NCI-H2196 (cell line): ENCODE measurements around the gene NKAIN2.
"Not testable (repeated sequence)": the region's sequence is repeated elsewhere in the genome, so short reads cannot be mapped to it uniquely, and the experiment has no call there.

ENCODE experiments used
- DNase-seq: peaks from one replicate; lab custom pipeline; 2025; ENCODE audit not compliant: unreplicated experiment; lab: John Stamatoyannopoulos, UW

NKAIN2 gene

DNA sequence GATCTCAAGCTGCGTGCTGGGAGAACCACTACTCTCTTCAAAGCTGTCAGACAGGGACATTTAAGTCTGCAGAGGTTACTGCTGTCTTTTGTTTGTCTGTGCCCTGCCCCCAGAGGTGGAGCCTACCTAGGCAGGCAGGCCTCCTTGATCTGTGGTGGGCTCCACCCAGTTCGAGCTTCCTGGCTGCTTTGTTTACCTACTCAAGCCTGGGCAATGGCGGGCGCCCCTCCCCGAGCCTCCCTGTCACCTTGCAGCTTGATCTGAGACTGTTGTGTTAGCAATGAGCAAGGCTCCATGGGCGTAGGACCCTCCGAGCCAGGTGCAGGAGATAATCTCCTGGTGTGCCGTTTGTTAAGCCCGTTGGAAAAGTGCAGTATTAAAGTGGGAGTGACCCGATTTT lies 609.0 kb downstream of the NKAIN2 start:
- not testable (repeated sequence) for DNase-seq

- no peak for DNase-seq
Observed at GRCh38 chr6:124420116-124420840, 616.6 kb downstream of the NKAIN2 start.

DNA sequence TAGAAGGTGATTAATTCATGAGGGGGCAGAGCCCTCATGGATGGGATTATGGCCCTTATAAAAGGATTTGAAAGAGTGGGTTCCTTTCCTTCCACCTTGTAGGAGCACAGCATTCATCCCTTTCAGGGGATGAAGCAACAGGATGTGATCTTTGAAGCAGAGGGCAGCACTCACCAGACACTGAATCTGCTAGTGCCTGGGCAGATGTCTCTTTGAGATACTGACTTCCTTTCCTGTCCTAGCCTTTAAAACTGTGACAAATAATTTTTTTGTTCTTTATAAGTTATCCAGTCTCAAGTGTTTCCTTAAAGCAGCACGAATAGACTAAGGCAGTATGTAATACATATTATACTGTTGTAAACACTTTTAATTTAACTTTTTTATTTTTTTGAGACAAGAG lies 620.0 kb downstream of the NKAIN2 start:
- no peak for DNase-seq

- DNase-seq = no peak
Observed at GRCh38 chr6:124430740-124431318, 627.2 kb downstream of the NKAIN2 start.

DNA sequence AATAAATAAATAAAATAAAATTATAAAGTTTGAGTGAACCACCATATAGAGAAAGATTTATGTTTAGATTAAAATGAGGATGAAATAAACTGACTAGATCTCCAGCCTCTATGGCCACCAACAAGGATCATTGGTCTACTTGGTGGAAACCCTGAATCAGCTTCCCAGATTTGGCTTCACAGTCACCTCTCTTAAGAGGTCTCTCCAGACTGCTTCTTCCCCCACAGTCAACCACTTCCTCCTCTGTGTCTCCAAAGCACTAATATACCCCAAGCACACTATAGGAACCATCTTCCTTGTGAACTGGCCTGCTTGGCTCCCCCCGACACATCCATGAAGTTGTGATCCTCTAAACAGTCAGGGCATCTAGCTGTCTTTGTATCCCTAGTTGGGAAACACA lies 629.0 kb downstream of the NKAIN2 start:
- DNase-seq = no peak

GRCh38 chr6:124433387-124434160 lies 629.9 kb downstream of the NKAIN2 start:
- DNase-seq = peak; percentile 27

- DNase-seq = no peak
Observed at GRCh38 chr6:124434421-124434820, 630.8 kb downstream of the NKAIN2 start.

DNA sequence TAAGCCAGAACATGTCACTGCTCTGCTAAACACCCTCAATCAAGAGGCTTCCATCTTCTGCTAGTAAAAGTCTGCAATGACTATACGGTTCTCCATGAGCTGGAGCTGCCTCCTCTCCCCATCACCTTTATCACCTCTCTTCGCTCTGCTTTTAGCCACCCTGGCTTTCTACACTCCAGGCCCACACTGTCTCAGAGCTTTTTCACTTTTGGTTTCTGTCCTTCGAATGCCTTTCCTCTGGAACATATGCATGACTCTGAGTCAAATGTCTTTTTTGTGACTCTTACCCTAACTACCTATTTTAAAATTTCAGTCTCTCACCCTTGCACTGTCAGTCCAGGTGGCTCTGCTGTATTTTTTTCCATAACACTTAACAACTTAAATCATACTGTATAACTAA lies 633.1 kb downstream of the NKAIN2 start:
- no peak for DNase-seq

DNA sequence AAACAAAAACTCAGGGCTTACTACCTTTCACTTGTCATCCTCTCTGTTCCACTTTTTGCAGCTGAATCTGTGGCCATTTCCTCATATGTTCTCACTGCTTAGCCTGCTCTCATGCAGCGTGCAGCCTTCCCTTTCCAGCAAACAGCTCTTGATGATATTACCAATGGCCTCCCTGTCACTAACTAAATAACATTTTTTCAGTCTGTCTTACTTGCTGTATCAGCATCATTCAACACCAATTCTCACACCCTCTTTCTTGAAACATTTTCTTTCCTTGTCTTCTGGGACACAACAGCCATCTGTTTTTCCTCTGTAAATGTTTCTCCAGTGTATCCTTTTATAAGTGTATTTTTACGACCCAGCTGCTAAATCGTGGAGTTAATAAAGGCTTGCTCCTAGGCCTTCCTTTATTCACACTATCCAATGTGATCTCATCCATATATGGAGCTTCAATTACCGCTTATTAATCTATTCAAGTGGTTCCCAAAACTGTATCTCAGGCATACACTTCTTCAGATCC lies 634.9 kb downstream of the NKAIN2 start:
- DNase-seq = no peak

GRCh38 chr6:124441450-124441849 lies 637.8 kb downstream of the NKAIN2 start:
- DNase-seq = no peak

DNA sequence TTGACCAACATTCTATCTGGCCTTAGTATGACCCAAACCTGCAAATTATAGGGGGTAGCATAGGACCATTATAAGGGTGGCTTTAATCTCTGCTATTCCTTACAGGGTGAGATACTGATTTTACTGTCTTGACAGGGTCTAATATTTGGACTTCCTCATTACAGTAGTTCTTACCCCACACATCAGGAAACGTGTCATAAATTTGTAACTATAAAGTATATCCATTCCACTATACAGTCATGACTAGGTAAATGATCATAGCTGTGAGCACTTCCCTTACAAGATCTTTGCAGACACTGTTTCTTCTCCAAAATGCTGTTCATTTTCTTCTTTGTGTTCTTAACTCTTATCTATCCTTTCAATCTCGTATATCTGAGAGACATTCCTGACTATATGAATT lies 639.9 kb downstream of the NKAIN2 start:
- DNase-seq = no peak

- DNase-seq = no peak
Observed at GRCh38 chr6:124445581-124445980, 641.9 kb downstream of the NKAIN2 start.

GRCh38 chr6:124446961-124447360 lies 643.3 kb downstream of the NKAIN2 start:
- no peak for DNase-seq

- DNase-seq = no peak
Observed at GRCh38 chr6:124459268-124459667, 655.6 kb downstream of the NKAIN2 start.

GRCh38 chr6:124462750-124463149 lies 659.1 kb downstream of the NKAIN2 start:
- no peak for DNase-seq

GRCh38 chr6:124463271-124463670 lies 659.6 kb downstream of the NKAIN2 start:
- no peak for DNase-seq

GRCh38 chr6:124464600-124464999 lies 660.9 kb downstream of the NKAIN2 start:
- DNase-seq = not testable (repeated sequence)

GRCh38 chr6:124466949-124467348 lies 663.3 kb downstream of the NKAIN2 start:
- no peak for DNase-seq

DNA sequence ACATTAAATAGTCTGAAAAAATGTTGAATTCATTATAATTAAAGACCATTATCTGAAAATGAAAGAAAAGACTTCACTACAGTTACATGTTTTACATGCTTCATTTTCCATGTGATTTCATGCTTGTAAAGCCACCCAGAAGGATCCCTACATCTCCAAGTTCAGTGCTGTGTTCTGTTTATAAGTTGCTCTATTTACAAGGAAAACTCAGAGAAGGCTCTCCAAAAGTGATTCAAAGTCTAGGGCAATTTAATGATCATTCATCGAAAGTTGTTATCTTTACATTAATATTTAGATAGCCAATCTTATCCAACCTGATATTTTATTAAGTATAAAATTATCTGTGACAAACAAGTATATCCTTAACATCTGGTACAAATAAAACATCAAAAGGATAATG lies 663.7 kb downstream of the NKAIN2 start:
- DNase-seq = no peak

DNA sequence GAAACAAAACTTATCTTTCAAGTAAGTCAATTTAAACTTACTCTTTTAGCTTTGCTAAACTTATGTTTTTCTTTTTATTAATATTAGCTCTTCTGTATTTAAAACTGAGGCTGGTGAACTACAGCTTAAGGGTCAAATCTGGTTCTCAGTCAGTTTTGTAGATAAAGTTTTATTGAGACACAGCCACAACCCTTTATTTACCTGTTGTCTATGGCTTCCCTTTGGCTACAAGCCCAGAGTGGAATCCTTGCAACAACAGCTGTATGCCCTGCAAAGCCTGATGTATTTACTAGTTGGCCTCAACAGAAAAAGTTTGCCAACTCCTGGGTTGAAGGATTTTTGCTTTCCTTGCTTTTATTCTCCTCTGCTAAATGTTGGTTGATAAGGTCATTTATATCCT lies 667.1 kb downstream of the NKAIN2 start:
- no peak for DNase-seq

GRCh38 chr6:124475176-124475575 lies 671.5 kb downstream of the NKAIN2 start:
- no peak for DNase-seq

- DNase-seq = no peak
Observed at GRCh38 chr6:124478906-124479305, 675.2 kb downstream of the NKAIN2 start.
